GM18867 (cell line): Measurements from ENCODE around the gene SMARCA5.

Experiments
- ATAC-seq: cut with Tn5 transposase; IDR thresholded peaks from one replicate; pipeline ENCODE4 v1.9.1; 2021; ENCODE audit warnings: mild to moderate bottlenecking, moderate library complexity; ENCODE audit not compliant: unreplicated experiment

SMARCA5 gene

DNA sequence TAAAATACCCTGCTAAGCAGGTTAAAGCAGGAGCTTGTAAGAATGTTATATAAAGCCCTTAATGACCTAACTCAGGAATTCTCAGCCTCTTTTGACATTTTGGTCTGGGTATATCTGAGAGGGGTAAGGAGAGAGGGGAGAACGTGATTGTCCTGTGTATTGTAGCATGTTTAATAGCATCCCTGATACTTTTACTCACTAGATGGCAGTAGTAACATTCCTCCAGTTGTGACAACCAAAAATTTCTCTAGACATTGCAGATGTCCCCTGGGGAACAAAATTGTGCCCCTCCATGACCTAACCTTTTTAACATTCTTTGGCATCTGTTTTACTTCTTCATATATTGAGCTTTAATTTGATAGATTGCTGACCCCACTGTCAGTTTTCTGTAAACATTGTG is 17.9 kb downstream of the SMARCA5 start:
- no peak for ATAC-seq

DNA sequence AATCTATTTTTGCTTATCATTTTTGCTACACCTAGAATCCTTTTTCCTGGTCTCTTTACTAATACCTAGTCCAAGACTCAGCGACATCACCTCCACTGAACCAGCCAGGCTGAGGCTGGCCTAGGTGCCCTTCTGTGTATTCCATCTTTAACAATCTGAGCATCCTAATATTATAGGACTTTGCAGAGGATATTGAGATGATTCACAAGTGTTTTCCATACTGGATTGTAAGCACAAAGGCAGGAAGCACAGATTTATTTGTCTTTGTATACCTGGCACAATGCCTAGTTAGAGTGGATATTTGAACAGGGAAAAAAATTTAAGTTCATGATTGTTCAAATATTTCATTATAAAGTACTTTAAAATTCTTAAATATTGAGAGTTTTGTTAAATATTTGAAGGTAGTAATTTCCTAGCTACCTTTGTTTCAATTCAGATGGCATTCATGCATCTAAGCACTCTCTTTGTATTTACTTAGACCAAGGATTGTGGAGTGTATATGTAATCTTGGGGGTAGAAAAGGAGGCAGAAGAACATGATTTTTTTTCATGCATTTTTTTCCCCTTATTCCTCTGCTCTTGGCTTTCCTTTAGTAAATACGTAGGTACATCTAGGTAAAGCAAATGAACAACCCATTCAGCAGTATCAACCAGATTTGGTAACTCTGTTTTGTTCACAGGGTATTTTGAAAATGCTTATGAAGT is 18.4 kb downstream of the SMARCA5 start:
- ATAC-seq: no peak

DNA sequence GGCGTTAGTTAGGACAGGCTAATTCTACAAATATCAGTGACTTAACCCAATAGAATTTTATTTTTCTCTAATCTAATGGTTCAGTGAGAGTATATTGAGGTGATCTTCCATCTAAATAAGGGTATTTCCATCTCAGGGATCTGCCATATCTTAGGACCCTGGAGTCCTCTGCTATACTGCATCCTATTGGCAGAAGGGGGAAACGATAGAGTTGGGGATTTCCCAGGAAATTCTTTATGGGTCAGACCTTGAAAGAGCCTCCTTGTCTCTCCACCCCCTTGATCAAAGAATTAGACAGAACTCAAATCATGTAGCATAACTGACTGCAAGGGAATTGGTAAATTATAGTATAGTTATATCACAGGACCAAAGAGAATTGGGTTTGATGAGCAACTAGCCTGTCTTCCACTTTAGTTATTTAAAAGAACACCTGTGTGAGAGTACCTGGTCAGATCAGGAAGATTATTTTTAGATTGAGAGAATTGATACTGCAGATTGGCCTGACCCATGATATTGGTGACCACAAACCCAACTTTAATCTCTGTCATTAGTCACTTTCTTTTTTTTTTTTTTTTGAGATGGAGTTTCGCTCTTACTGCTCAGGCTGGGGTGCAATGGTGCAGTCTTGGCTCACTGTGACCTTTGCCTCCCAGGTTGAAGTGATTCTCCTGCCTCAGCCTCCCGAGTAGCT is 25.6 kb downstream of the SMARCA5 start:
- ATAC-seq: peak; percentile 58

DNA sequence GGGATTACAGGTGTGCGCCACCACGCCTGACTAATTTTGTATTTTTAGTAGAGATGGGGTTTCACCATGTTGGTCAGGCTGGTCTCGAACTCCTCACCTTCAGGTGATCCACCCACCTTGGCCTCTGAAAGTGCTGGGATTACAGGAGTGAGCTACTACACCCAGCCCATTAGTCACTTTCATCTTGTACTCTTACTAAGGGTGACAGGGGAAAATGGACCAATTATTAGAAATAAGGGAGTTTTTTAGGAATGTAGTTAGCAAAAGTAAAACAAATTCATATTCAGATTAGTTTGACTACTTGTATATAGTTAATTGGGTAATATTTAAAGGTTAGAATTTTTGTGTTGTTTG is 26.1 kb downstream of the SMARCA5 start:
- ATAC-seq: no peak

DNA sequence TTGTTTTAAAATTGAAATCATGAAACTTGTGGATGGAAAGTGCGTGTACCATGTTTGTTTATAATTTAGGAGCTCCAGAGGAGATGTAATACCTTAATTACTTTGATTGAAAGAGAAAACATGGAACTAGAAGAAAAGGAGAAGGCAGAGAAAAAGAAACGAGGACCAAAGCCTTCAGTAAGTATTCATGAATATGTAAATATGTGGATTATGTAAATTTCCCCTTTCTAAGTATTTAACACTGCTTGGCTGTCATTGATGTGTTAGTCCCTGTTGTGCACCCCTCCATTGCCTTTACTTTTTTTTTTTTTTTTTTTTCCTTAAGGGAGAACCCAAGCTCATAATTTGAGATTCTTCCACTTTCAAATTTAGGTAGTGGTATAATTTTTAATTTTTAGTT is 36.4 kb downstream of the SMARCA5 start:
- ATAC-seq: no peak

DNA sequence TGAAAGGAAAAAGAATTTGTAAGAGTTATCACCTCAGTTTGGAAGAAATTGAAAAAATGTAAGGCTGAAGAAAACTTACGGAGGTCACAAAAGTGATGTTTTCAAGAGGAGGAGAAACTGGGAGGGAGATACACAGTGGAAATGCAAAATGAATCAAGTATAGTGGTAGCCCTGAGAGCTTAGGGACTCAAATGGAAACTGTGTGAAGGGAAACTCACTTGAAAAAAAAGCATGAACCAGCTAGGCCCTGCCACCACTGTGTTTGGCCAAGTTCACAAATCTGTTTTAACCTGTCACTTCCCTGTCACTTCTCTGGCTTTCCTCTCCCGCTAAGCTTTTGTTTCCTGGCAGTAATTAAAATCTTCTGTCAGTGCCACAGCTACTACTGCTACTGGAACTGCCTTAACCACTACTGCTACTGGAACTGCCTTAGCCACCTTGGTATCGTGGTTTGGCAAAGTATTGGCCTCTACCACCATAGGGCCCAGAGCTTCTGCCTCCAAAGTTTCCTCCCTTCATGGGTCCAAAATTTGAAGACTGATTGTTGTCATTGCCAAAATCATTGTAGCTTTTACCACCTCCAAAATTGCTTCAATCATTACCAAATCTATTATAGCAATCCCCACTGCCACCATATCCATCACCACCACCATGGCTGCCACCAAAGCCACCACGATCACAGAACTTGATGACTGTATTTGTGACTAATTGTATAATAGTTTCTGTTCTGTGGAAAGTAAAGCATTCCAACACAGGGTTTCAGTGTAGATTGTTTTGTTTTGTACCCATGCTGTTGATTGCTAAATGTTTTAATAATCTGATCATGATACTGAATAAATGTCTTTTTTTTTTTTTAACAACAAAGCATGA is 41.5 kb downstream of the SMARCA5 start:
- peak; percentile 59 for ATAC-seq

DNA sequence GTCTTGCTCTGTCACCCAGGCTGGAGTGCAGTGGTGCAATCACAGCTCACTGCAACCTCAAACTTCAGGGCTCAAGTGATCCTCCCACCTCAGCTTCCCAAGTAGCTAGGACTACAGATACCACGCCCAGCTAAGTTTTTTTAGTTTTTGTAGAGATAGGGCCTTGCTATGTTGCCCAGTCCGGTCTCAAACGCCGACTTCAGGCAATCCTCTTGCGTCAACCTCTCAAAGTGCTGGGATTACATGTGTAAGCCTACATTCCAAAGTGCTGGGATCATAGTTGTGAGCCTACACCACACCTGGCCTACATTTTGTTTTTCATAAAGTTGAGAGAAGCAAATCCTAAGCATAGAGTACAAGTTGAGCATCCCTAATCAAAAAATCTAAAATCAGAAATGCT is 42.2 kb downstream of the SMARCA5 start:
- ATAC-seq: no peak

DNA sequence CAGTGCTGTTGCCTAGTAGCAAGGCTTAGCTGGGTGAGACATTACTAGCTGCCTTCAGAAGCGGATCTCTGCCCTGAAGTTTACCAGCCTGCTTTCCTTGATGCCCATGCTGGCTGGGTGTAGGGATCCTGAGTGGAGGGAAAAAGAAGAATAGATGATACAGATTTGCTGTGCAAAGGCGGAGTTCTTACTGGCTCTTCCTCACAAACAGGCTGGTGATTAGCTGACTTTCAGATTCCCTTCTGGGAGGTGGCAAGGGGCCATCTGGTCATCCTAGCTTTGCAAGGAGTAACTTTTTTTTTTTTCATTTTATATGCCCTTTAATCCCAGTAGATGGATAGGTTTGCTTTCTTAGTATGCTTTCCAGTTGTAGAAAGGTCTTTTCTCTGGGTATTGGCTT is 44.8 kb downstream of the SMARCA5 start:
- no peak for ATAC-seq

DNA sequence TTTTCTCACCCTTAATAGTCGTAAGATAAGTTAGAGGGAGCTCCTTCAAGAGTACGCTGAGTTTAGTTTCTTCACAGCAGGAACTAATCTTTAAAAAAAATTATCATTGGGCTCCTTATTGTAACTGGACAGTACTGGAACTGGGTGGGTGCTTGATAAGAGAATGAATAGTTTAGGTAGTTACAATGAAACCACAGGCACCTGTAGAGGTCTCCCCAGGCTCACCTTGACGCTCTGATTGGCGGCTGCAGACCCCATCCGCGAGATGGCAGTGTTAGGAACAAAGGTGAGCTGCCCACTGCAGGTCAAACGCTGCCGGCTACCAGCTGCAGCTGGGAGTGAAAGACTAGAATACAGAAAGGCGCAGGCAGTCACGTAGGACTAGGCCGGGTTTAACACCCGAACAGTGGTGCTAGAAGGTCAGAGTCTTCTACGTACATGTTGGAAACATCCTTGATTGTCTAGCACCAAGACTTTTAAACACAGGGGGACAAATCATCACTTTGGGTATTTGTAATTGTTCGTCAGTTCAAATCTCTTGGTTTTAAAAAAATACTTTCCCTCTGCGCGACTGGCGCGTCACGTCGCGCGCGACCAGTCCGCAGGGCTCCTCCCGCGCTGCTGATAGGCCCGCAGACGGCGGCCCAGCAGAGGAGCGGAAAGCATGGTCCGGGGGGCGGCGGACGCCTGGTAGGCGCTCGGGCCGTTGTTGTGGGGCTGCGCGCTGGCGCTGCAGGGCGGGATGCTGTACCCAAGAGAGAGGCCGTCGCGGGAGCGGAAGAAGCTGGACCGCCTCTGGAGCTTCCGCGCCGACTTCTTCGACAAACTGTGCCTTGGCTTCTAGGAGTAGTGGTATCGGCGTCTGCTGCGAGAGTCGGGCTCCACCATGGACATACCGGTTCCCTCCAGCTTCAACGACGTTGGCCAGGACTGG is 45.6 kb downstream of the SMARCA5 start:
- ATAC-seq: peak; percentile 89

DNA sequence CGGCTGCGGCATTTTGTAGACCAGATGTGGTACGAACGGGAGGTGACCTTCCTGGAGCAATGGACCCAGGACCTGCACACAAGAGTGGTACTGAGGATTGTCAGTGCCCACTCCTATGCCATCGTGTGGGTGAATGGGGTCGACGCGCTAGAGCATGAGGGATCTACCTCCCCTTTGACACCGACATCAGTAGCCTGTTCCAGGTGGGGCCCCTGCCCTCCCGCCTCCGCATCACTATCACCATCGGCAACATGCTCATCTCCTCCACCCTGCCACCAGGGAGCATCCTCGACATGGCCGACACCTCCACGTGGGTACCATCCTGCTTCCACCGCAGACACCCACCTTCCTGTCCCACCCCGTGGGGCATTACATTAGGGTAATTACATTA is 46.2 kb downstream of the SMARCA5 start:
- no peak for ATAC-seq

DNA sequence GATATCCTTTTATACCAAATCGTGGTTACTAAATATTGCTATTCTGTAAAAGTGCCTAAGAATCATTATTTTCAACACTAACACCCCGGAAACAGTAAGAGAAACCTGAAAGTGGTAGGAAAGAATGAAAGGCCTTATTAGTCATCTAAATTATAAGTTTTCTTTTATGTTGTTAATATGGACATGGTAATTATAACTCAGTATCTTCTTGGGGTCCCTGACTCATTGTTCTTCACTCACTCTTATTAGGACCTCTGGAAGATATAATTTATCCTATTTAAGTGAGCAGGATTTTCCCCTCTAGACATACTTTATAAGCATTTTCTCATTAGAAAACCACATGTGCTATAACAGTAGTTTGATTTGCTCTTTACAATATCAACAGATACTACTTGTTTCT is 51.0 kb downstream of the SMARCA5 start:
- ATAC-seq: no peak

DNA sequence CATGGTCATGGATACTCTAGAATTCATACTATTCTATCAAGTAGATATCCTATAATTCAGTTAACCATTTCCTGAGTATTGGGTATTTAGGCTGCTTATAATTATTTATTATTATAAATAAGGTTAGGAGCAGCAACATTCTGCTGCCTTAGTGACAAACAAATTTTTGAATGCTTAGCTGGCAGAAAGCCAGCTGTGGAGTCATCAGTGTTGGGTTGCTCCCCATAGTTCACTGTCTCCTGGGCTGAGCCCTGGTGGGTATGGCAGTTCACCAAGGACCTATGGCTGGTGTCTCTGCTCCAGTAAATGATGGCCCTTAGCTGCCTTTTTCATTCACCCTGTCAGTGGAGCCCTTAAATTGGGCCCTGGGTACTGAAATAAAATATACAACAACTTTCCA is 61.8 kb downstream of the SMARCA5 start:
- ATAC-seq: no peak

DNA sequence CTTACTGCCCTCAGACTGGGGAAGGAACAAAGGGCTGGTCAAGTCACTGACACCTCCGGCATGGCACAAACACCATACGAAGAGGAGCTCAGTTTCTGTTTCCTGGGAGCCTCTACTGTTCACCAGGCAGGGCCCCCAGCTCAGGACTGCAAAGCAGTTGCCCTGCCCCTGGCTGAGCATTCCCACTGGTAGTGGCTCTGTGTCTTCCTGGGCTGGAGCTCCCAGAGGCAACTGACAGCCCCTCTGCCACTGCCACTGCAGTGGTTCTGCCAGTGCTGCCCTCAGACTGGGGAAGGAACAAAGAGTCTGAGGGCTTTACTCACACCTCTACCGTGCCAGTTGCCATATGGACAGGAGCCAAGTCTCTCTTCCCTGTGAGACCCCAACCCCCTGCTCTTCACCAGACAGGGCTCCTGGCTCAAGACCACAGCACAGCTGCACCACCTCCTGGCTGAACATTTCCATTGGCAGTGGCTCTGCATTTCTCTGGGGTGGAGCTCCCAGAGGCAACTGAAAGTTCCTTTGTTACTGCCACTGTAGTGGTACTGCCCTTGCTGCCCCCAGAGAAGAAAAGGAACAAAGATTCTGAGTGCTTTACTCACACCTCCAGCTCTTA is 67.9 kb downstream of the SMARCA5 start:
- ATAC-seq: no peak

DNA sequence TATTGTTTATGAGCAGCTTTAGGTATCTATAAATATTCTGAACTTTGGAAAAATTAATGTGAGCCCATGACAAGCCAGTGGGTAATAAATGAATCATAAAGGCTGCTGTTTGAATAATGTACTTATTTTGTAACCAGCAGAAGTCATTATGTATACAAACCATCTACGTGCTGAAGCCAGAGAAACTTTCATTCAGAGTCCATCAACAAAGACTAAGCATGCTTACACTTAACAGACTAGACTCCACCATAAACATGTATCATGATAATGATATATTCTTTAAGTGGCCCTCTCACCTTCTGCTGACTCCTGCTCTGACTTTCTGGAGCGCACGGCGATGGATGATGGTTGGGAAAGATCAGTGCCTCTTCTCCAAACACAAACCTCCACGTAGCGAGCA is 72.0 kb downstream of the SMARCA5 start:
- no peak for ATAC-seq

DNA sequence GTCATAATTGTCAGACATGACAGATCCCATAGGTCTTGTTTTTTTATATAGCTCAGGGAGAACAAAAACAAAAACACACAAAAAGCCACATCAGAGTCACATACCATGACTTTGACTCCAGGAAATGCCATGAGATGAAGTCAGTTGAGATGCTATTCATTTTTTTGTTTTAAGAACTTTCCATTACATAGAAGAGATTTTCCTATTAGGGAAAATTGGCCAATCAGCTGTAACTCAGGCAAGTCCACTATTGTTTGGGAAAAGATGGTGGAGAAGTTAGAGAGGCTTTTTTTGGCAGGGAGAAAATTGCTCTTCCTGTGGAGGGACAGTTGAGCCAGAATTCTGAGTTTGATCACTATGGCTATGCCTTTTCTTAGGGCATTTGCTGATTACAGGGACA is 72.6 kb downstream of the SMARCA5 start:
- no peak for ATAC-seq

DNA sequence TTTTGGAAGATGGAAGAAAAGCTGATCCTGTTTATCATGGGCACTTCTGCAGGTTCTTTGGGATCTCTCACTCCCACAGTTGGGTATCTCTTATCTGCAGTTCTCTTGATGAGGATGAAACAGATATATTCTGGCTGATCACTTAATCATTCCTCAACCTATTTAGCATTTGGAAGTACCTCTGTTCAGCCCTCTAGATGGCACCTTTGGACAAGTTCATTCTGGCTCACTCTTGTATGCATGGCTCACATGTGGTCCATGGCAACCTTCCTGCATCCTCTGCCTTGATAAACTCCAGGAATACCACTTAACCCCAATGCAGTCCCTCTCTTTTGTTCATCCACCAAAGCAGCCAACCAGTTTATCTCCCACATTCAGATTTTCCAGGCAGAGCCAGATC is 74.2 kb downstream of the SMARCA5 start:
- no peak for ATAC-seq

DNA sequence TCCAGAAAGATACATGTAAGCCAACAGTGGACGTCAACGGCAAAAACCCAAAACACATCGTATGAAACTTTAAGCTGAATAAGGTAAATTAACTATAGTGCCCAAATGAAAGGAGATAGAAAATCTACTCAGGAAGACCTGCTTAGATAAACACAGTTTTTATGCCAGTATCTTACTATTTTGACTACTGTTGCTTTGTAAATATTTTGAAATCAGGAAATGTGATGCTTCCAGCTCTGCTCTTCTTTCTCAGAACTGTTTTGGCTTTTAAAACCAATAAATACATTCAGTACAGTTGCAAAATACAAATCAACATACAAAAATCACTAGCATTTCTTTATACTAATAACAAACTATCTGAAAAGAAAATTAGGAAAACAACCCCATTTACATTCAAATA is 83.8 kb downstream of the SMARCA5 start:
- no peak for ATAC-seq

DNA sequence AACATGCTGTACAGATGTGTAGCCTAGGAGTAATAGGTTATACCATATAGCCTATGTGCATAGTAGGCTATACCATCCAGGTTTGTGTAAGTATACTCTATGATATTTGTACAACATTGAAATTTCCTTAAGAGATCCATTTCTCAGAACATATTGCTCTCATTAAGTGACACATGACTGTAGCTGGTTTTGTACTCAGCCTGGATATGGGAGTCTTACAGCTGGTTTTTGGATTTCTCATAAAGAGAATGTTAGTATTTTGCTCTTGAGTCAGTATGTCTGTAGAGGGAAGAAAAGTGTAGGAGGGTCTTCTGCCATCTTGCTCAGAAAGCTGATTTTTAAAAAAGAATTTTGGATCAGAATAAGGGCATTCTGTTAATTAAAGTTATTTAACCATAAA is 85.3 kb downstream of the SMARCA5 start:
- ATAC-seq: no peak

DNA sequence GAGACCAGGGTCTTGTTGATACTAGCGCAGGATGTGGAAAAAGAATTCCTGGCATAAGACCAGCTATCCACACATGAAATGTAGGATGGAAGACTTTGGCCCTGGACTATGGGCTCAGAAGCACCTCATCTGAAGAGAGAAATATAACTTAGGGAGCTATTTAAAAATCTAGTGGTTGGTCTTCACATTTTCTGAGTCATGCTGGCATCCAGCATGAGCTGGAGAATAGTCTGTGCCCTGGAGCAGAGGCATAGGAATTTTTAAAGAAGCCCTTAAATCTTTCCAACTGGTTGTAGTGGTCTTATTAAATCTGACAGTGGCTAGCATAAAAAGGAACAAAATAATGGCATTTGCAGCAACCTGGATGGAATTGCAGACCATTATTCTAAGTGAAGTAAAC is 86.3 kb downstream of the SMARCA5 start:
- ATAC-seq: no peak

DNA sequence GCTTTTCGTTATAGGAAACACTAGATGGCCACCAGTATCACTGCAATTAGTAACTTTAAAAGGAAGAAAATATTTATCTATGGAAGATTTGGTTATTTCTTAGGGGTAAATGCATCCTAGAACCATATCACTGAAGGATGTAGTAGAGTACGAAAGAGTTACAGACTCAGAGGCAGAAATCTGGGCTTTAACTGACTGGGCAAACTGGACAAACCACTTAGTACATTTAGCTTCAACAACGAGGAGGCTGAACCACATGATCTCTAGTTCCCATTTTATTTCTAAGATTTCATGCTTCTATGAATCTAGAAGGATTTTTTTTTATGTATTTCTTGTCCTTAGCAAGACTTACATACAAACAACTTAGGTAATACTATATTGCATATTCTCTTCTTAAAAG is 93.0 kb downstream of the SMARCA5 start:
- ATAC-seq: no peak
